Osteoblast (primary cell): ENCODE results near the gene UBE2U. TPM values are rescaled to one million over a fixed set of nuclear protein-coding genes. Genes with fewer than 3 reads are reported as not detected.
A peak's percentile ranks its signal among the peaks of the same experiment; 100 is the strongest.

Experiments
- DNase-seq: peaks from one replicate; pipeline ENCODE4 v3.0.0; 2011; ENCODE audit warnings: low spot score, mixed read lengths; ENCODE audit not compliant: insufficient read length; ENCODE audit errors: missing footprints
- H2AFZ ChIP-seq: 2 replicates; pipeline ENCODE4 v1.6.0; 2011; ENCODE audit warnings: mild to moderate bottlenecking, low read length
- H3K27ac ChIP-seq: 2 replicates; pipeline ENCODE4 v1.5.1; 2011; ENCODE audit warnings: mild to moderate bottlenecking, low read depth, low read length, moderate library complexity
- H3K27me3 ChIP-seq: 2 replicates; pipeline ENCODE4 v1.6.0; 2012; ENCODE audit warnings: mild to moderate bottlenecking, control low read depth, inconsistent platforms, low read length, moderate library complexity; ENCODE audit not compliant: insufficient read depth
- H3K36me3 ChIP-seq: 2 replicates; pipeline ENCODE4 v1.5.1; 2011; ENCODE audit warnings: mild to moderate bottlenecking, low read length, control low read depth, moderate library complexity; ENCODE audit not compliant: insufficient read depth
- H3K4me1 ChIP-seq: 2 replicates; pipeline ENCODE4 v1.5.1; 2011; ENCODE audit warnings: mild to moderate bottlenecking, low read length, control low read depth, moderate library complexity; ENCODE audit not compliant: insufficient read depth
- H3K4me2 ChIP-seq: 2 replicates; pipeline ENCODE4 v1.6.0; 2011; ENCODE audit warnings: mild to moderate bottlenecking, low read length; ENCODE audit not compliant: insufficient read depth
- H3K4me3 ChIP-seq: fragments of 200-600 bp; sonication (generic); 3 replicates; pipeline ENCODE4 v1.5.1; 2012; ENCODE audit warnings: mild to moderate bottlenecking, low read length, inconsistent platforms; ENCODE audit not compliant: insufficient read depth
- H3K79me2 ChIP-seq: 2 replicates; pipeline ENCODE4 v1.6.0; 2012; ENCODE audit warnings: mild to moderate bottlenecking, low read length, control low read depth, inconsistent platforms; ENCODE audit not compliant: insufficient read depth
- H3K9me3 ChIP-seq: 2 replicates; pipeline ENCODE4 v1.5.1; 2011; ENCODE audit warnings: low read depth, low read length, control low read depth
- H4K20me1 ChIP-seq: 2 replicates; pipeline ENCODE4 v1.6.0; 2012; ENCODE audit warnings: mild to moderate bottlenecking, low read length, control low read depth; ENCODE audit not compliant: insufficient read depth
- CTCF ChIP-seq: IDR thresholded peaks from 2 replicates; pipeline ENCODE4 v1.5.1; 2011; ENCODE audit warnings: mild to moderate bottlenecking, low read depth, low read length, moderate library complexity; ENCODE audit errors: extremely low read depth
- total RNA-seq: library from RNA; depleted of rRNA; stranded (reverse); fragments of >200 nt; gene quantifications from 2 replicates; pipeline ENCODE4 v1.2.3, GENCODE V29; 2012

The UBE2U gene
- total RNA-seq, 1 donor = not detected

- no peaks in the 10 kb centered on the region for H3K27me3 ChIP-seq
- no peak overlapping the region for H2AFZ ChIP-seq
- H4K20me1 ChIP-seq = no peaks in the 10 kb centered on the region
- H3K4me2 ChIP-seq = no peak overlapping the region
- peaks cover 22% of the 10 kb centered on the region for H3K36me3 ChIP-seq
- no peak for TF ChIP-seq CTCF
- H3K9me3 ChIP-seq = no peaks in the 10 kb centered on the region
- no peak overlapping the region for H3K27ac ChIP-seq
- H3K4me3 ChIP-seq = no peak overlapping the region
- DNase-seq = no peak
- no peaks in the 10 kb centered on the region for H3K79me2 ChIP-seq
- H3K4me1 ChIP-seq = peaks cover 10% of the 10 kb centered on the region
Measured at GRCh38 chr1:64182207-64182606, 21.2 kb upstream of the UBE2U start.

DNA sequence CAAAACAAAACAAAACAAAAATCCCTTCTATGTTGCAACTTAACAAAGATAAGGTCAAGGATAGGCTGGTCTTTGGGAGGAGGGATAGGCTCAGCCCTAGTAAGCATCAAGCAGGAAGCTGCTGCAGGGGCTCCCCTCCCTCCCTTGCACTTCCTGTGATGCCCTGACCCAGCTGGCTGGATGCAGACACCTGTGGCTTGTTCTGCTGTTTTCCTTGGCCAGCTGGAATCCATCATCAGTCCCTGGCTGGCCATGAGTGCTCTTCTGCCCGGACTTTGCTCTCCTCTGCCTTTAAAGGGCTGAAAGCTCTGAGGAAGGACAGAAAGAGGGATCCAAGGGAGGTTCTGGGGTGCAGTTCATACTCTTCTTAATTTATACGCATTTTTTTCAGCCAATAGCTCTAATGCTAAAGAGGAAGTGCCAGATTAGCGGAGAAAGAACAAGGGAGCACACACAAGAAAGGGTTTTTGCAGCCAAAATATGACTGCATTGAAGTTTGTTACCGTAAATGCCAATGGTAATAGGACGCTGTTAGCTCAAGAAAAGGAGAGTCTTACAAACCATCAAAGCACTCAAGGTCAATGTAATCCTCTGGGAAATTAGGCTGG, 19.9 kb upstream of the UBE2U start:
- Histone ChIP-seq H3K9me3 (no peaks in the 10 kb centered on the region), H3K4me1 (peaks cover 10% of the 10 kb centered on the region), H3K4me2 (peak overlapping the region; percentile 13), H3K36me3 (peaks cover 9% of the 10 kb centered on the region), H3K27ac (peak overlapping the region; percentile 32), H3K27me3 (no peaks in the 10 kb centered on the region), H3K4me3 (no peak overlapping the region), H3K79me2 (no peaks in the 10 kb centered on the region), H4K20me1 (no peaks in the 10 kb centered on the region), H2AFZ (no peak overlapping the region)
- no peak for DNase-seq
- no peak for TF ChIP-seq CTCF

GRCh38 chr1:64184003-64184440, 19.4 kb upstream of the UBE2U start:
- DNase-seq = no peak
- peak overlapping the region; percentile 13 for H3K4me2 ChIP-seq
- H4K20me1 ChIP-seq = no peaks in the 10 kb centered on the region

More at GRCh38 chr1:64184003-64184440, 19.4 kb upstream of the UBE2U start:
- Histone ChIP-seq H3K27ac (peak overlapping the region; percentile 32), H3K36me3 (peaks cover 6% of the 10 kb centered on the region), H2AFZ (no peak overlapping the region), H3K27me3 (no peaks in the 10 kb centered on the region), H3K9me3 (no peaks in the 10 kb centered on the region), H3K4me1 (peaks cover 10% of the 10 kb centered on the region), H3K79me2 (no peaks in the 10 kb centered on the region), H3K4me3 (no peak overlapping the region)
- TF ChIP-seq CTCF = no peak
